ENCODE results near the gene RBM4.
A peak's percentile ranks its signal among the peaks of the same experiment; 100 is the strongest.
"Not testable (repeated sequence)": the region's sequence is repeated elsewhere in the genome, so short reads cannot be mapped to it uniquely, and the experiment has no call there.

RBM4 gene, protein sequence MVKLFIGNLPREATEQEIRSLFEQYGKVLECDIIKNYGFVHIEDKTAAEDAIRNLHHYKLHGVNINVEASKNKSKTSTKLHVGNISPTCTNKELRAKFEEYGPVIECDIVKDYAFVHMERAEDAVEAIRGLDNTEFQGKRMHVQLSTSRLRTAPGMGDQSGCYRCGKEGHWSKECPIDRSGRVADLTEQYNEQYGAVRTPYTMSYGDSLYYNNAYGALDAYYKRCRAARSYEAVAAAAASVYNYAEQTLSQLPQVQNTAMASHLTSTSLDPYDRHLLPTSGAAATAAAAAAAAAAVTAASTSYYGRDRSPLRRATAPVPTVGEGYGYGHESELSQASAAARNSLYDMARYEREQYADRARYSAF

GRCh38 chr11:66638177-66639065 lies at the start of gene RBM4:
RBM4 (plus strand) TSS chr11:66638703; CDS start chr11:66639712, 1,009 bp downstream.
- peak; percentile 100 for DNase-seq (ENCODE audit: low read depth)

GRCh38 chr11:66589315-66589714 lies 49.2 kb upstream of the RBM4 start:
- not testable (repeated sequence) for DNase-seq (ENCODE audit: low read depth)

- DNase-seq (ENCODE audit: low read depth): no peak
Measured at GRCh38 chr11:66589996-66590675, 48.4 kb upstream of the RBM4 start.

- no peak for DNase-seq (ENCODE audit: low read depth)
Measured at GRCh38 chr11:66591175-66591574, 47.3 kb upstream of the RBM4 start.

DNA sequence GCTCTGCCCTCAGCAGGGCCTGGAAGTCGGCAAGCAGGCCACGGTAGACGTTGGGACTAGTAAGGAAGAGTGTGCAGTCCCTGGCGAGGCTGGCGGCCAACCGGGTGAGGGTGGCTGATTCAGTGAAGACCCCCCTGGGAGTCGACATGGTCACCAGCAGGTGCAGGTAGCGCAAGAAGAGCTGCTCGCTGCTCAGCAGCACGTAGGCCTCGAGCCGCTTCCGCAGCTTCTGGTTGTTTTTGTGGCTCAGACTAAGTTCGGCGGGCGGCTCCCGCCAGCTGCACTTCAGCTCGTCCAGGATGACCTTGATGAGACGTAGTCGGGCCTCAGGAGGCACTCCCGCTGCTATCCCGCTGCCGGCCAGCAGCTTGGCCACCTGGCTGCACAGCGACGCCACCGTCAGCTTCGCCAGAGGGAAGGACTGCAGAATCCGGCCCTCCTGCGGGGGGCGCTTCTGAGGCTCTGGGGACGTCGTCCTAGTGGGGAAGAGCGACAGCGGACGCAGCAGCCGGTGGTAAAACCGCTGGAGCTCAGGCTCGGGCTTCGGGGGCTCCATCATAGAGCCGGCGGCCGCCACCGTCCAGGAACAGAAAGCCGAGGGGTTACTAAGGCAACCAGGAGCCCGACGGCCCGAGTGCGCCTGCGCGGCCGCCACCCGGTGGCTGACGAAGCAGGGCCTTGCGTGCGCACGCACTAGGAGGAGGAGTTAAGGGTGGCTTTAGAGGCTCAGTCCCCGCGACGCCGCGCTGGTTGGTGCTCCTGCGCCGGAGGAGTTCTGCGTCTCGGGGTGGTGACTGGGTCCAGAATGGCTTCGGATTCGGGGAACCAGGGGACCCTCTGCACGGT lies 45.8 kb upstream of the RBM4 start, which contains the start of the genes CCDC87 and CCS:
Gene CCDC87 (minus strand): TSS at position 607 of the 846 bp plus-strand sequence. CDS start 48 bp downstream, at position 559.
Gene CCS (plus strand): TSS at position 729 of the 846 bp plus-strand sequence. CDS start 77 bp downstream, at position 806.
- DNase-seq (ENCODE audit: low read depth): peak; percentile 86

DNA sequence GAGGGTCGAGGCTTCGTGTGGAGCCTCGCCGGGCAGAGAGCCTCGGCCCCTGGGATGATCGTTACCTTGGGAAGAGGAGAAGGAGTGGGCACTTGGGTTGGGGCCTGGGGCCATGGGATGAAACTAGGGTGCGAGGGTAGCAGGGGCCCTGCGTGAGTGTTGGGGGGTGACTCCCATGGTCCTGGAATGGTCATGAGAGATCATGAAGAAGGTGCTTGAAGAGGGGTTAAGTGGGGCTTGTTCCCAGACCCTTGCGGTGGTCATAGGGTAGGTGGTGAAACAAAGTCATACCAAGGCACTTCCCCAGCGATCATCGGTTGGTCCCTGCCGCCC lies 45.2 kb upstream of the RBM4 start:
- no peak for DNase-seq (ENCODE audit: low read depth)

- no peak for DNase-seq (ENCODE audit: low read depth)
Measured at GRCh38 chr11:66593650-66594049, 44.9 kb upstream of the RBM4 start.

GRCh38 chr11:66595245-66595904 lies 43.1 kb upstream of the RBM4 start:
- DNase-seq (ENCODE audit: low read depth): no peak

DNA sequence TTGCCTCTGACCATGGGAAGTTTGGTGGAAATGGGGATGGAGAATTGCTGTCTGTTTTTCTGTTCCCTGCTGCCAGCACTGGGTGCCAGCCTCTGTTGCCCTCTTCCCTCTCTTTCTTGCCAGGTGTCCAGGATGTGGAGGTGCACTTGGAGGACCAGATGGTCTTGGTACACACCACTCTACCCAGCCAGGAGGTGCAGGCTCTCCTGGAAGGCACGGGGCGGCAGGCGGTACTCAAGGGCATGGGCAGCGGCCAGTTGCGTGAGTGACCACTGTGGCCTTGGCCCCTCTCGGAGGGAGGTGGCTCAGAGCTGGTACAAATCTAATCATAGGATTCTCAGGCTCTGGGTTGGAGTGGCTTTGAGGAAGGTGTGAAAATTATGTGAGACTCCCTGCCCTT lies 39.5 kb upstream of the RBM4 start:
- DNase-seq (ENCODE audit: low read depth): no peak

GRCh38 chr11:66600219-66600618 lies 38.3 kb upstream of the RBM4 start:
- no peak for DNase-seq (ENCODE audit: low read depth)

- no peak for DNase-seq (ENCODE audit: low read depth)
Measured at GRCh38 chr11:66600631-66601233, 37.8 kb upstream of the RBM4 start.

GRCh38 chr11:66603072-66603471 lies 35.4 kb upstream of the RBM4 start:
- no peak for DNase-seq (ENCODE audit: low read depth)

DNA sequence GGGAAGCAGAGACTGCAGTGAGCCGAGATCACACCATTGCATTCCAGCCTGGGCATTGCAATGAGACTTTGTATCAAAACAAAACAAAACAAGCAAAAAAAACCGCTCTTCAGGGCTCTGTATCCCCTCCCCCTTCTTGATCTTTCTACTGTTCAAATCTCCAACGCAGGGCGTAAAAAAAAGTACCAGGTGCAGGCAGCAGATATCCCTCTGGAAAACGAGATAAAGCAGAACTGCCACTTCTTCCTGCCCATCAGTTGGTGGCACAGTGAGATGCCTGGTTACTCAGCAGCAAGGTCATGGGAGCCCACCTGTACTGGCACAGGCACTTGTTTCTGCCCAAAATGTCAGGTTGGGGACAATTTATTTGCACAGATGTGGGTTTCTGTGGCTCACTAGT lies 34.3 kb upstream of the RBM4 start:
- DNase-seq (ENCODE audit: low read depth): no peak

- not testable (repeated sequence) for DNase-seq (ENCODE audit: low read depth)
Measured at GRCh38 chr11:66606608-66607007, 31.9 kb upstream of the RBM4 start.

DNA sequence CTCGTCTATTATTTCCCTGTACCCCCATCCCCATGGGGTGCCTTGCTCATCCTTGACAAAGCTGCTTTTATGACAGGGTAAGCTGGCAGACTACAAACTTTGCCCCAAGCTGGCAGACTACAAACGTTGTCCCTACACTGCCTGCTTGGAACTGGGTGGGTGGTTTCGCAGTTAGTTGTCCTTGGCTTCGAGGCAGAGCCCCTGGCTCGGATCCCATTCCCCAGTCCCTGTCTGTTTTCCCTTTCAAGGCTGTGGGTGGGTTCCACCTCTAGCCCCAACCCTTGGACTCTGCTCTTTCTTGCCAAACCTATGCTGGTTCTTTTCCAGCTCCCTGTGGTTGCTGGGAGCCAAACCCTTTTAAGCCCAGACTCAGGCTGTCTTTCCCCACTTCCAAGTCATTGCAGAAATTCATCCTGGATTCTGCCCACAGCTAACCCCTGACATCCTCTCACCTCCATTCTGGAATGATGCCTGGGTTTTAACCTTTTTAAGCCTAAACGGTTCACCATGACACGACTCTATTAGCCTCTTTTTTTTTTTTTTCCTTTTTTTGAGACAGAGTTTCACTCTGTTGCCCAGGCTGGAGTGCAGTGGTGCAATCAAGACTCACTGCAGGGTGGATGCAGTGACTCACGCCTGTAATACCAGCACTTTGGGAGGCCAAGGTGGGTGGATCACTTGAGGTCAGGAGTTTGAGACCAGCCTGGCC lies 31.2 kb upstream of the RBM4 start:
- peak; percentile 46 for DNase-seq (ENCODE audit: low read depth)

DNA sequence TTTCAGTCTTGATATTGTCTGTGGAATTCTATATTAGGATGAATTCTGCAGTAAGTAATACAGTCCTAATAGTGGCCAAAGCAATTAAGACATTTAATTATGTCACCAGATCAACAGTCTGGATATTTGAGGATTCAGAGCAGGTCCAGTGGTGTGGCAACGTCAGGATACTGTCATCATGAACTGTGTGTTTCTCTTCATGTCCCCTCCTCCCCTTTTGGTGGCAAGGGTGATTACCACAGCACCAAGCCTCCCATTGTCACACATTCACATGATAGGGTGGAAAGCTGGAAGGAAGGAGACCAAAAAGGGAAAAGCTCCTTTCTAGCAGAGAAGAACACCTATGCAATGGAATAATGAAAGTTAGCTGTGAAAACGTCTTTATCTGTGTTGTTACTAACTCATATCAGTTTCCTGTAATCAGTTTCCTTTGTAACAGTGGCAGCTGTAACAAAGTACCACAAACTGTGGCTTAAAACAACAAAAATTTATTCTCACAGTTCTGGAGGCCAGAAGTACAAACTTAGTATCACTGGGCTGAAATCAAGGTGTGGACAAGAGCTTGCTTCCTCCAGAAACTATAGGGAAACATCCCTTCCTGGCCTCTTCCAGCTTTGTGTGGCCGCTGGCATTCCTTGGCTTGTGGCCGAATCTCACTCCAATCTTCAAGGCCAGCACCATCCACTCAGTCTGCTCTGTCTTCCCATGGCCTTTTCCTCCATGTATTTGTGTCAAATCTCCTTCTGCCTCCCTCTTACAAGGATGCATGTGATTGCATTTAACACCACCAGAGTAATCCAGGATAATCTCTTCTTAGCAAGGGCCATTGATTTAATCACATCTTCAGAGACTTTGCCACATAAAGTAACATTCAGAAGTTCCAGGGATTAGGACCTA lies 28.5 kb upstream of the RBM4 start:
- DNase-seq (ENCODE audit: low read depth): no peak

- DNase-seq (ENCODE audit: low read depth): no peak
Measured at GRCh38 chr11:66612458-66612857, 26.0 kb upstream of the RBM4 start.

DNA sequence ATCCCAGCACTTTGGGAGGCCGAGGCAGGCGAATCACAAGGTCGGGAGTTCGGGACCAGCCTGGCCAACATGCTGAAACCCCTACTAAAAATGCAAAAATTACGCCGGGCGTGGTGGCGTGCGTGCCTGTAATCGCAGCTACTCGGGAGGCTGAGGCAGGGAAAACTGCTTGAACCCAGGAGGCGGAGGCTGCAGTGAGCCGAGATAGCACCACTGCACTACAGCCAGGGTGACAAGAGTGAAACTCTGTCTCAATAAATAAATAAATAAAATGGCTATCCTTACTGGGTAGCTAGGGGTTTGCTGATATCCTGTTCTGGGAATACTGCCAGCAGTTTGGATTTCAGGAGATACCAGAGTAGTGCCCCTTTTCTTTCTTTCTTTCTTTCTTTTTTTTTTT lies 24.4 kb upstream of the RBM4 start:
- no peak for DNase-seq (ENCODE audit: low read depth)
